K562 (cell line): Measurements from ENCODE around the gene CEBPB. TPM values are rescaled to one million over a fixed set of nuclear protein-coding genes. Genes with fewer than 3 reads are reported as not detected.
A peak's percentile ranks its signal among the peaks of the same experiment; 100 is the strongest.

Source experiments
- ATAC-seq: fragments of 200-7000 bp; cut with Tn5 transposase; 3 replicates; pipeline ENCODE4 v1.9.1; 2020; ENCODE audit warnings: moderate library complexity
- Bru-seq: library from RNA; stranded (reverse); fragments of 400-500 nt; gene quantifications from one replicate; lab custom pipeline; 2021; lab: Mats Ljungman, UMichigan
- BruChase-seq, 2 experiments: library from RNA; stranded (reverse); fragments of 400-500 nt; gene quantifications; one replicate each; lab custom pipeline; 2021; lab: Mats Ljungman, UMichigan
- BruUV-seq: library from RNA; stranded (reverse); fragments of 400-500 nt; replicated peaks from 2 replicates; lab custom pipeline; 2021; lab: Mats Ljungman, UMichigan
- CTCF ChIA-PET: fragments of 300-600 bp; formaldehyde crosslinking; extraction: SDS; loops from one replicate; lab custom pipeline; 2021; ENCODE audit warnings: low intra/inter-chr PET ratio; lab: Yijun Ruan, JAX
- POLR2A ChIA-PET: fragments of 300-600, 350-650 bp; sonication (Branson Sonifier 250); formaldehyde crosslinking; extraction: SDS; loops from one replicate; lab custom pipeline; 2021; ENCODE audit warnings: antibody characterized with exemption, inconsistent platforms; lab: Yijun Ruan, JAX
- DNase-seq, 4 experiments: peaks; one replicate each; pipeline versions ENCODE4 v3.0.0 to v3.0.0-alpha.2; 2011 to 2018; ENCODE audit warnings: low spot score in 3 of 4, mixed read lengths in 3 of 4; ENCODE audit errors: extremely low read depth in 1 of 4
- FAIRE-seq: peaks from 2 replicates; lab custom pipeline; 2011; peaks lifted over from hg19 to GRCh38; lab: Jason Lieb, UNC
- H2AFZ ChIP-seq: 2 replicates; pipeline ENCODE4 v1.6.0; 2011; ENCODE audit warnings: low read depth, low read length, control low read depth, inconsistent platforms
- H3K27ac ChIP-seq: fragments of 200-600 bp; 3 replicates; pipeline ENCODE4 v1.8.0; 2011; ENCODE audit warnings: low read depth, mild to moderate bottlenecking, control low read depth, inconsistent platforms, low read length, moderate library complexity, mixed read lengths; ENCODE audit errors: extremely low read depth
- H3K27me3 ChIP-seq, 2 experiments: fragments of 300-600 bp in 1 of 2; 2 replicates in 1 of 2; 3 replicates in 1 of 2; pipeline versions ENCODE4 v1.6.0 to v1.8.0; 2011; ENCODE audit warnings: inconsistent platforms in 2 of 2, low read length in 2 of 2, mild to moderate bottlenecking in 1 of 2, mixed read lengths in 1 of 2, moderate library complexity in 1 of 2; ENCODE audit not compliant: control insufficient read depth in 2 of 2, insufficient read depth in 2 of 2
- H3K36me3 ChIP-seq: fragments of 300-600 bp; 3 replicates; pipeline ENCODE4 v1.8.0; 2011; ENCODE audit warnings: mild to moderate bottlenecking, low read length, inconsistent platforms; ENCODE audit not compliant: control insufficient read depth, insufficient read depth
- H3K4me1 ChIP-seq, 2 experiments: fragments of 200-600 bp in 1 of 2; replicated peaks in 1 of 2; 2 replicates in 1 of 2; 3 replicates in 1 of 2; pipeline versions ENCODE4 v1.5.1 to v1.8.0; 2011; ENCODE audit warnings: inconsistent platforms in 2 of 2, low read length in 2 of 2, mild to moderate bottlenecking in 1 of 2, mixed read lengths in 1 of 2, moderate library complexity in 1 of 2; ENCODE audit not compliant: control insufficient read depth in 2 of 2, insufficient read depth in 2 of 2
- H3K4me2 ChIP-seq: 2 replicates; pipeline ENCODE4 v1.6.1; 2011; ENCODE audit warnings: low read length, control low read depth, inconsistent platforms, mixed read lengths; ENCODE audit not compliant: insufficient read depth
- H3K4me3 ChIP-seq: fragments of 200-600 bp; sonication (generic), shearing (Covaris generic); 2 replicates; pipeline ENCODE4 v1.5.1; 2016; ENCODE audit warnings: control low read depth, inconsistent platforms
- H3K79me2 ChIP-seq: fragments of 200-600 bp; 3 replicates; pipeline ENCODE4 v1.8.0; 2011; ENCODE audit warnings: low read length, inconsistent platforms; ENCODE audit not compliant: control insufficient read depth, insufficient read depth
- H3K9ac ChIP-seq, 2 experiments: 2 replicates each; pipeline versions ENCODE4 v1.6.0 to v1.6.1; 2011; ENCODE audit warnings: low read depth in 2 of 2, low read length in 2 of 2, control low read depth in 1 of 2, inconsistent platforms in 1 of 2, mild to moderate bottlenecking in 1 of 2, mixed read lengths in 1 of 2; ENCODE audit not compliant: insufficient read depth in 1 of 2
- H3K9me1 ChIP-seq: one replicate; pipeline ENCODE4 v1.6.0; 2011; ENCODE audit warnings: inconsistent platforms, mild to moderate bottlenecking, low read length, moderate library complexity; ENCODE audit not compliant: control insufficient read depth, insufficient read depth
- H3K9me3 ChIP-seq: replicated peaks from 2 replicates; pipeline ENCODE4 v1.5.1; 2011; ENCODE audit warnings: low read depth, low read length, inconsistent platforms; ENCODE audit not compliant: control insufficient read depth, insufficient read depth
- H4K20me1 ChIP-seq: replicated peaks from 2 replicates; pipeline ENCODE4 v1.6.1; 2011; ENCODE audit warnings: low read length, inconsistent platforms, mixed read lengths; ENCODE audit not compliant: control insufficient read depth, insufficient read depth
- CBX1 ChIP-seq: sonication (generic); IDR thresholded peaks from 2 replicates; pipeline ENCODE4 v1.6.1; 2016; ENCODE audit warnings: antibody characterized with exemption, low read depth, mild to moderate bottlenecking
- DMBX1 ChIP-seq: fragments of 250-450 bp; sonication (Bioruptor Pico); IDR thresholded peaks from 2 replicates; pipeline ENCODE4 v1.8.0; 2022; ENCODE audit warnings: inconsistent platforms, mild to moderate bottlenecking, moderate library complexity, borderline replicate concordance
- EGR1 ChIP-seq: fragments of 450-650 bp; conservative IDR thresholded peaks from 2 replicates; pipeline ENCODE4 v1.6.1; 2017; ENCODE audit warnings: mild to moderate bottlenecking
- GTF2A2 ChIP-seq: IDR thresholded peaks from 2 replicates; pipeline ENCODE4 v1.6.1; 2016; ENCODE audit warnings: mild to moderate bottlenecking, missing genetic modification characterization, missing compliant biosample characterization
- HDAC1 ChIP-seq, 2 experiments: fragments of 450-650 bp; IDR thresholded peaks; 2 replicates each; pipeline ENCODE4 v1.6.1; 2016 to 2017; ENCODE audit warnings: inconsistent platforms in 1 of 2, mild to moderate bottlenecking in 1 of 2, moderate library complexity in 1 of 2
- MNT ChIP-seq, 2 experiments: fragments of 450-650 bp; conservative IDR thresholded peaks; 2 replicates each; pipeline ENCODE4 v1.6.1; 2017; ENCODE audit warnings: mild to moderate bottlenecking in 2 of 2, moderate library complexity in 2 of 2
- NFE2 ChIP-seq: IDR thresholded peaks from 2 replicates; pipeline ENCODE4 v1.6.1; 2014; ENCODE audit warnings: antibody characterized with exemption, low read depth
- PHF8 ChIP-seq: fragments of 200-600 bp; sonication (generic); IDR thresholded peaks from 2 replicates; pipeline ENCODE4 v1.6.1; 2012; ENCODE audit warnings: mixed run types, mild to moderate bottlenecking, inconsistent platforms, low read length, moderate library complexity, borderline replicate concordance
- ZNF239 ChIP-seq: fragments of 250-450 bp; sonication (Bioruptor Pico); IDR thresholded peaks from 2 replicates; pipeline ENCODE4 v1.4.0; 2020; ENCODE audit warnings: mild to moderate bottlenecking
- ZNF589 ChIP-seq: fragments of 200-800 bp; sonication (Bioruptor generic); IDR thresholded peaks from 2 replicates; pipeline ENCODE4 v1.6.1; 2016; ENCODE audit warnings: low read depth, missing genetic modification characterization, missing compliant biosample characterization
- ZNF707 ChIP-seq: fragments of 250-450 bp; sonication (Bioruptor Pico); conservative IDR thresholded peaks from 2 replicates; pipeline ENCODE4 v1.8.0; 2022; ENCODE audit warnings: inconsistent platforms, mild to moderate bottlenecking, moderate library complexity
- WGBS: fragments of 100-300 bp; shearing (Covaris generic); methylation state at CpG from one replicate; pipeline ENCODE4 v1.1.6; 2016; ENCODE audit warnings: low coverage, mixed read lengths; ENCODE audit not compliant: insufficient coverage; ENCODE audit errors: missing lambda C conversion rate; 5-methylcytosine and 5-hydroxymethylcytosine counted together
- in situ Hi-C: fragments of 300-500 bp; cut with MboI; formaldehyde crosslinking; loops from 4 replicates; pipeline ENCODE4 v1.15.0; 2018; ENCODE audit warnings: inconsistent platforms, mixed read lengths
- intact Hi-C: fragments of 100-400 bp; cut with micrococcal nuclease; formaldehyde crosslinking; loops from 2 replicates; pipeline ENCODE4 v1.14.2; 2022
- long read RNA-seq, 3 experiments: library from polyadenylated mRNA in 2 of 3; library from RNA in 1 of 3; unstranded in 2 of 3; stranded (forward) in 1 of 3; transcript quantifications; one replicate each; pipeline ENCODE4 v2.0.0, GENCODE V29; 2019 to 2022
- polyA minus RNA-seq, 3 experiments: library from RNA; depleted of rRNA, polyadenylated mRNA; stranded (reverse); fragments of >200 nt; gene quantifications; 2 replicates each; pipeline ENCODE4 v1.2.3, GENCODE V29; 2011
- polyA plus RNA-seq, 8 experiments: library from polyadenylated mRNA; depleted of rRNA in 4 of 8; stranded (reverse) in 5 of 8; unstranded in 3 of 8; fragments of >200 nt; fragmentation: Nextera tagmentation in 2 of 8; fragmentation: Illumina TruSeq in 1 of 8; extraction: Ambion mirVana in 2 of 8; extraction: Trizol in 1 of 8; gene quantifications; 2 replicates each; pipeline versions ENCODE4 v1.2.1 to v1.2.3, GENCODE V29; 2011 to 2014; ENCODE audit warnings: inconsistent platforms in 1 of 8, missing spikeins in 1 of 8
- total RNA-seq, 7 experiments: library from RNA; depleted of rRNA in 6 of 7; stranded (reverse); fragments of >200 nt in 6 of 7; fragmentation: Illumina TruSeq in 2 of 7; extraction: Trizol in 2 of 7; gene quantifications; 2 replicates each; pipeline versions ENCODE4 v1.2.1 to v1.2.3, GENCODE V29; 2011 to 2021; ENCODE audit warnings: low replicate concordance in 1 of 7
- TF ChIP-seq, protein P1 (sequence below): fragments of 450-650 bp; formaldehyde crosslinking; IDR thresholded peaks from 2 replicates; pipeline ENCODE4 v1.4.0; 2020; ENCODE audit warnings: mild to moderate bottlenecking, moderate library complexity

CEBPB gene
- total RNA-seq (2011; cell fraction: chromatin; rRNA removed; ENCODE audit: low replicate concordance) = 3.3 and 9.2 TPM in 2 replicates
- total RNA-seq (2011; cell fraction: nucleolus; rRNA removed) = 18.3 and 19.3 TPM in 2 replicates
- 8.7 and 9.0 TPM in 2 replicates for total RNA-seq (2011; cell fraction: nucleoplasm; rRNA removed)
- total RNA-seq (2014; rRNA removed) = 41.7 and 51.5 TPM in 2 replicates
- 8.1 and 8.3 TPM in 2 replicates for total RNA-seq (2014; rRNA removed; fragmentation: Illumina TruSeq; extraction: Trizol)
- 5.7 and 6.6 TPM in 2 replicates for total RNA-seq (2015; rRNA removed; fragmentation: Illumina TruSeq; extraction: Trizol)
- total RNA-seq (2021) = 68.2 and 72.6 TPM in 2 replicates
- 7.8 and 10.8 TPM in 2 replicates for polyA plus RNA-seq (2011; rRNA removed)
- polyA plus RNA-seq (2011; cell fraction: cytosol; rRNA removed) = 12.1 and 32.2 TPM in 2 replicates
- 15.5 and 18.1 TPM in 2 replicates for polyA plus RNA-seq (2011; cell fraction: nucleus; rRNA removed)
- 16.9 and 44.3 TPM in 2 replicates for polyA plus RNA-seq (2012)
- polyA plus RNA-seq (2014; fragmentation: Illumina TruSeq; extraction: Trizol) = 4.6 and 6.8 TPM in 2 replicates
- polyA plus RNA-seq (2014; fragmentation: Nextera tagmentation; extraction: Ambion mirVana) = 1 to 10 TPM; 1.2 to 1.5 TPM
- 47.7 and 57.9 TPM in 2 replicates for polyA plus RNA-seq (2014; rRNA removed)
- 1.3 and 1.5 TPM in 2 replicates for polyA minus RNA-seq (2011; rRNA and poly(A)+ RNA removed)
- polyA minus RNA-seq (2011; cell fraction: cytosol; rRNA and poly(A)+ RNA removed) = 10.1 and 19.9 TPM in 2 replicates
- polyA minus RNA-seq (2011; cell fraction: nucleus; rRNA and poly(A)+ RNA removed) = 9.3 and 11.7 TPM in 2 replicates
- percentile 86 among the genes with signal in this experiment for Bru-seq, nascent RNA
- percentile 84 among the genes with signal in this experiment for BruChase-seq, experiment 1, labeled RNA remaining after a 2-hour chase
- BruChase-seq, experiment 2, labeled RNA remaining after a 6-hour chase = percentile 83 among the genes with signal in this experiment
- long read RNA-seq, experiment 1, transcript CEBPB-201 (1 exons, 1,956 nt) = major isoform, 223 of 237 reads
- long read RNA-seq, experiment 1, partial matches to known transcripts = 0 of 237 reads
- long read RNA-seq, experiment 1, other reads (novel, unspliced or antisense) = 14 of 237 reads
- long read RNA-seq, experiment 2, transcript CEBPB-201 (1 exons, 1,956 nt) = major isoform, 65 of 68 reads
- long read RNA-seq, experiment 2, partial matches to known transcripts = 0 of 68 reads
- long read RNA-seq, experiment 2, other reads (novel, unspliced or antisense) = 3 of 68 reads
- long read RNA-seq, experiment 3, transcript CEBPB-201 (1 exons, 1,956 nt) = major isoform, 8 of 9 reads
- long read RNA-seq, experiment 3, partial matches to known transcripts = 0 of 9 reads
- long read RNA-seq, experiment 3, other reads (novel, unspliced or antisense) = 1 of 9 reads

GRCh38 chr20:50190251-50191064 is at the start of gene CEBPB:
Gene CEBPB, plus strand, starts transcription at chr20:50190830. Its CDS starts 204 bp downstream, at chr20:50191034.
- DNase-seq = peak; percentile 90 to 96 (median 92)
- peaks cover 16% of the 10 kb centered on the region; the same call in 1 of the 2 replicates for H4K20me1 ChIP-seq
- CTCF ChIA-PET = interaction anchor here (0.6 to 2.6 kb wide), 6 partner anchors 184 to 559 kb away, joined by 3 to 21 read pairs (median 4); partner anchors contain the start of gene RNF114
- ATAC-seq = peak; percentile 69
- peak within 1 kb of the TSS; percentile 96 to 100 for H3K9ac ChIP-seq
- no TSS peak for BruUV-seq
- H3K9me1 ChIP-seq = peaks cover 12% of the 10 kb centered on the region
- peak within 1 kb of the TSS; percentile 99 for H3K4me2 ChIP-seq
- FAIRE-seq = peak; percentile 40
- peak within 1 kb of the TSS; percentile 82 for H2AFZ ChIP-seq
- H3K4me3 ChIP-seq = peak within 1 kb of the TSS; percentile 95
- H3K79me2 ChIP-seq = peaks cover 41% of the 10 kb centered on the region
- H3K4me1 ChIP-seq = peaks cover 43 to 70% of the 10 kb centered on the region in 2 experiments
- in situ Hi-C loops (no loop called here), intact Hi-C loops (loop anchor here (1.0 to 5.0 kb wide), 2 partner anchors 102 to 270 kb away; no protein-coding TSS in a partner anchor)
- no peaks in the 10 kb centered on the region for H3K27me3 ChIP-seq
- no peaks in the 10 kb centered on the region for H3K9me3 ChIP-seq
- POLR2A ChIA-PET = interaction anchor here (0.5 to 2.1 kb wide), 34 partner anchors 9 to 592 kb away, joined by 3 to 12 read pairs (median 3); partner anchors contain the start of gene SNAI1
- H3K36me3 ChIP-seq = peaks cover 18% of the 10 kb centered on the region
- H3K27ac ChIP-seq = peak within 1 kb of the TSS; percentile 99
- 1% methylated on average over 34 of the region's 89 CpGs for WGBS
- TF ChIP-seq ZNF239 (no peak), HDAC1 (IDR thresholded peaks at IDR 0.05) (peak in 1 of 2 experiments; percentile 42; a peak in 1 of 4 replicates), DMBX1 (0 out of 2 replicates have a peak, but pooled peaks have one; percentile 31), ZNF589 (CRISPR knock-in tag) (peak; percentile 88), CBX1 (peak; percentile 68; the same call in 1 of the 2 replicates), MNT (conservative IDR thresholded peaks at IDR 0.05) (peak; percentile 33 to 65; a peak in 2 of 4 replicates), ZNF707 (CRISPR knock-in tag) (no peak), GTF2A2 (tag) (peak; percentile 86), PHF8 (peak; percentile 59; the same call in 1 of the 2 replicates), EGR1 (peak; percentile 83), NFE2 (peak; percentile 71)
- TF ChIP-seq, protein P1, sequence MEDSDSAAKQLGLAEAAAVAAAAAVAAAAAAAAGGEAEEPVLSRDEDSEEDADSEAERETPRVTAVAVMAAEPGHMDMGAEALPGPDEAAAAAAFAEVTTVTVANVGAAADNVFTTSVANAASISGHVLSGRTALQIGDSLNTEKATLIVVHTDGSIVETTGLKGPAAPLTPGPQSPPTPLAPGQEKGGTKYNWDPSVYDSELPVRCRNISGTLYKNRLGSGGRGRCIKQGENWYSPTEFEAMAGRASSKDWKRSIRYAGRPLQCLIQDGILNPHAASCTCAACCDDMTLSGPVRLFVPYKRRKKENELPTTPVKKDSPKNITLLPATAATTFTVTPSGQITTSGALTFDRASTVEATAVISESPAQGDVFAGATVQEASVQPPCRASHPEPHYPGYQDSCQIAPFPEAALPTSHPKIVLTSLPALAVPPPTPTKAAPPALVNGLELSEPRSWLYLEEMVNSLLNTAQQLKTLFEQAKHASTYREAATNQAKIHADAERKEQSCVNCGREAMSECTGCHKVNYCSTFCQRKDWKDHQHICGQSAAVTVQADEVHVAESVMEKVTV (CRISPR knock-in tag) = peak; percentile 80
